Activated CD4-positive, alpha-beta T cell treated with anti-CD3 and anti-CD28 coated beads, Interleukin-2, amount 10 ng/mL, durations not matched to agents 24 days and 14 days (primary cell): ENCODE data around the gene METTL13. TPM values are rescaled to one million over a fixed set of nuclear protein-coding genes. Genes with fewer than 3 reads are reported as not detected.

Experiments used
- DNase-seq: peaks from one replicate; pipeline ENCODE4 v3.0.0; 2022
- H3K27ac Mint-ChIP-seq: one replicate; pipeline ENCODE4 v1.8.0; 2022; ENCODE audit warnings: mild to moderate bottlenecking, mixed read lengths
- H3K27me3 Mint-ChIP-seq: one replicate; pipeline ENCODE4 v1.8.0; 2022; ENCODE audit warnings: mixed read lengths
- H3K36me3 Mint-ChIP-seq: one replicate; pipeline ENCODE4 v1.8.0; 2022; ENCODE audit warnings: low read depth, mild to moderate bottlenecking, mixed read lengths
- H3K4me1 Mint-ChIP-seq: one replicate; pipeline ENCODE4 v1.8.0; 2021; ENCODE audit warnings: mixed read lengths
- H3K4me3 Mint-ChIP-seq: one replicate; pipeline ENCODE4 v1.8.0; 2022; ENCODE audit warnings: mild to moderate bottlenecking, moderate library complexity, mixed read lengths
- H3K9me3 Mint-ChIP-seq: one replicate; pipeline ENCODE4 v1.8.0; 2021; ENCODE audit warnings: mixed read lengths
- intact Hi-C: fragments of 100-400 bp; cut with micrococcal nuclease; formaldehyde crosslinking; loops from one replicate; pipeline ENCODE4 v1.15.1; 2023
- total RNA-seq: library from RNA; stranded (reverse); gene quantifications from 2 replicates; pipeline ENCODE4 v1.2.3, GENCODE V29; 2022

The METTL13 gene
- total RNA-seq, 1 donor from 2014 or later = 56.1 TPM

GRCh38 chr1:171751221-171751620, 30.2 kb upstream of the METTL13 start:
- Mint-ChIP-seq H3K4me3 (peak overlapping the region; percentile 3), H3K9me3 (no peaks in the 10 kb centered on the region), H3K4me1 (peaks cover 7% of the 10 kb centered on the region), H3K27ac (peak overlapping the region; percentile 80), H3K27me3 (no peaks in the 10 kb centered on the region), H3K36me3 (no peaks in the 10 kb centered on the region)
- intact Hi-C loops = no loop called here
- DNase-seq = peak; percentile 61

DNA sequence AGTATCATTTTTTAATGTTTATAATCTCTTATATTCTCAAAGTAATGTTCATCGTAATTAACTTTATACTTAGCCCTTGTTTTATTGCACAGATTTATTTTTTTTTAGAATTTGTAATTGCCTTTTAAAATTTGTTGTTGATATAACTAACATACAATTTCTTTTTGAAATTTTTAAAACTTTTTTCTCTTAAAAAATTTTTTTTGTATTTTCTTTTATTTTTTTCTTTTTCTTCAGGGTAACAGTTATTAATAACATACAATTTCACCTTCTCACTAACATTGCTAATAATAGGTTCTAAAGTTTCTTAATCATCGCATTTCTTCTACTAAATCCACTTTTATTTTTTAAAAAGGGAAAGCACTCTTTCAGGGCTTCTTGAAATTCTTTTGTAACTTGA, 28.3 kb upstream of the METTL13 start:
- Mint-ChIP-seq H3K4me3 (no peak overlapping the region), H3K4me1 (peaks cover 7% of the 10 kb centered on the region), H3K9me3 (no peaks in the 10 kb centered on the region), H3K27ac (no peak overlapping the region), H3K36me3 (no peaks in the 10 kb centered on the region), H3K27me3 (peaks cover 3% of the 10 kb centered on the region)
- no peak for DNase-seq
- intact Hi-C loops = no loop called here

- DNase-seq = peak; percentile 44
- Mint-ChIP-seq H3K27me3 (peaks cover 4% of the 10 kb centered on the region), H3K4me3 (no peak overlapping the region), H3K36me3 (no peaks in the 10 kb centered on the region), H3K4me1 (peaks cover 7% of the 10 kb centered on the region), H3K9me3 (no peaks in the 10 kb centered on the region), H3K27ac (no peak overlapping the region)
- intact Hi-C loops = no loop called here
Observed at GRCh38 chr1:171753685-171754352, 27.6 kb upstream of the METTL13 start.

DNA sequence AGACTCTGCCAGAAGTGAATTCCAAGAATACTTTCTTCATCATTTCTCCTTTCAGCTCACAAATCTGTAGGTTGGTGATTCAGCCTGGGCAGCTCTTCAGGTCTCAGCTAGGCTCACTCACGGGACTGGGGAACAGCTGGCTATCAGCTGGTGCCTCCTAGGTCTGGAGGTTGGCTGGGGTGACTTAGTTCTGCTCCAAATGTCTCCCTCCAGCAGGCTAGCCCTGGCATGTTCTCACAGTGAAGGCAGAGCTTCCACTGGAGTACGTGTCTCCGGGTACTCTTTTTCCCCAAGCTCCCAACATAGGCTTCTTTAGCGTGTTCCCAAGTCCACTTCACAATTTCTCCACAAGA, 27.1 kb upstream of the METTL13 start:
- Mint-ChIP-seq H3K36me3 (no peaks in the 10 kb centered on the region), H3K4me1 (peaks cover 7% of the 10 kb centered on the region), H3K27ac (no peak overlapping the region), H3K27me3 (peaks cover 4% of the 10 kb centered on the region), H3K9me3 (no peaks in the 10 kb centered on the region), H3K4me3 (no peak overlapping the region)
- DNase-seq = peak; percentile 51
- intact Hi-C loops = no loop called here

GRCh38 chr1:171754971-171755370, 26.5 kb upstream of the METTL13 start:
- peaks cover 7% of the 10 kb centered on the region for H3K4me1 Mint-ChIP-seq
- intact Hi-C loops = no loop called here
- no peak overlapping the region for H3K4me3 Mint-ChIP-seq
- H3K27ac Mint-ChIP-seq = no peak overlapping the region
- no peak for DNase-seq
- H3K27me3 Mint-ChIP-seq = peaks cover 4% of the 10 kb centered on the region
- H3K36me3 Mint-ChIP-seq = no peaks in the 10 kb centered on the region
- no peaks in the 10 kb centered on the region for H3K9me3 Mint-ChIP-seq

GRCh38 chr1:171756856-171757255, 24.6 kb upstream of the METTL13 start:
- H3K4me3 Mint-ChIP-seq = no peak overlapping the region

GRCh38 chr1:171758011-171758410, 23.4 kb upstream of the METTL13 start:
- Mint-ChIP-seq H3K9me3 (no peaks in the 10 kb centered on the region), H3K4me1 (peaks cover 3% of the 10 kb centered on the region), H3K36me3 (no peaks in the 10 kb centered on the region), H3K27ac (no peak overlapping the region), H3K4me3 (no peak overlapping the region), H3K27me3 (peaks cover 7% of the 10 kb centered on the region)
- intact Hi-C loops = no loop called here
- no peak for DNase-seq

More at GRCh38 chr1:171756856-171757255, 24.6 kb upstream of the METTL13 start:
- H3K27ac Mint-ChIP-seq = no peak overlapping the region
- H3K9me3 Mint-ChIP-seq = no peaks in the 10 kb centered on the region
- no peaks in the 10 kb centered on the region for H3K36me3 Mint-ChIP-seq
- intact Hi-C loops = no loop called here
- H3K27me3 Mint-ChIP-seq = peaks cover 4% of the 10 kb centered on the region
- no peak for DNase-seq
- peaks cover 3% of the 10 kb centered on the region for H3K4me1 Mint-ChIP-seq

DNA sequence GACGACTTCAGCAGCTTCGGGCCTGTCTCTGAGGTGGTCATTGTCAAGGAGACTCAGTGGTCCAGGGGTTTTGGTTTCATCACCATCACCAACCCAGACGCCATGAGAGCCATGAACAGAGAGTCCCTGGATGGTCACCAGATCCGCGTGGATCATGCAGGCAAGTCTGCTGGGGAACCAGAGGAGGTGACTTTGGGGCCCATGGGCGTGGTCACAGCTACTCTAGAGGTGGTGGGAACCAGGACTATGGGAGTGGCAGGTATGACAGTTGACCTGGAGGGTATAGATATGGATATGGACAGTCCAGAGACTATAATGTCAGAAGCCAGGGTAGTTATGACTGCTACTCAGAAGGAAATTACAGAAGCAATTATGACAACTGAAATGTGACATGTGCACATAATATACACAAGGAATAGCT, 19.3 kb upstream of the METTL13 start:
- no peak for DNase-seq

GRCh38 chr1:171763764-171764163, 17.7 kb upstream of the METTL13 start:
- no peaks in the 10 kb centered on the region for H3K4me1 Mint-ChIP-seq
- DNase-seq = no peak
- no peaks in the 10 kb centered on the region for H3K9me3 Mint-ChIP-seq
- no peaks in the 10 kb centered on the region for H3K36me3 Mint-ChIP-seq
- H3K27ac Mint-ChIP-seq = no peak overlapping the region
- no peak overlapping the region for H3K4me3 Mint-ChIP-seq
- peaks cover 29% of the 10 kb centered on the region for H3K27me3 Mint-ChIP-seq
- intact Hi-C loops = no loop called here

More for the DNA sequence above, 19.3 kb upstream of the METTL13 start:
- H3K9me3 Mint-ChIP-seq = no peaks in the 10 kb centered on the region
- H3K4me1 Mint-ChIP-seq = no peaks in the 10 kb centered on the region
- no peak overlapping the region for H3K4me3 Mint-ChIP-seq
- no peak overlapping the region for H3K27ac Mint-ChIP-seq
- H3K27me3 Mint-ChIP-seq = peaks cover 31% of the 10 kb centered on the region
- H3K36me3 Mint-ChIP-seq = no peaks in the 10 kb centered on the region
- intact Hi-C loops = no loop called here

DNA sequence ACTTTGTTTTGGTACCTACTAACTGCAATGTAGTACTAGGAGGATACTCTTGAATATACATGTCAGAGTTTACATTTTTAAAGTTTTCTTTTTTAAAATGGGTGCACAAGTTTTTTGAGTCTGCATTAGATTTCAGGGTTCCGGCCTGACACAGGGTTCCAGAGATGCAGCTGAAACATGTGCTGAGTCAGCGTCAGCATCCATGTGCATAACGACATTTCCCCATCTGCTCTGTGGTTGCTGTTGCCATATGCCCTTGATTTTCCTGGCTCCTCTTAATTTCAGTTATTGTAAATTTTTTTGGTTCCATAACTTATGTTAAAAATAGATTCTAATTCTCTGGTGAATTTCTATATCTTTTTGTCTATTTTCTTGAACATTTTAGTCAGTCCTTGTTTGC, 12.3 kb upstream of the METTL13 start:
- Mint-ChIP-seq H3K4me1 (no peaks in the 10 kb centered on the region), H3K27me3 (peaks cover 25% of the 10 kb centered on the region), H3K9me3 (no peaks in the 10 kb centered on the region), H3K4me3 (no peak overlapping the region), H3K27ac (no peak overlapping the region), H3K36me3 (no peaks in the 10 kb centered on the region)
- intact Hi-C loops = no loop called here
- DNase-seq = no peak

GRCh38 chr1:171769754-171770153, 11.7 kb upstream of the METTL13 start:
- Mint-ChIP-seq H3K4me3 (no peak overlapping the region), H3K4me1 (no peaks in the 10 kb centered on the region), H3K27me3 (peaks cover 24% of the 10 kb centered on the region), H3K27ac (no peak overlapping the region), H3K9me3 (no peaks in the 10 kb centered on the region), H3K36me3 (no peaks in the 10 kb centered on the region)
- intact Hi-C loops = no loop called here
- DNase-seq = no peak

GRCh38 chr1:171772312-171772711, 9.1 kb upstream of the METTL13 start:
- DNase-seq = no peak
- Mint-ChIP-seq H3K27ac (no peak overlapping the region), H3K9me3 (no peaks in the 10 kb centered on the region), H3K27me3 (peaks cover 25% of the 10 kb centered on the region), H3K4me1 (peaks cover under 1% of the 10 kb centered on the region), H3K36me3 (no peaks in the 10 kb centered on the region), H3K4me3 (no peak overlapping the region)
- intact Hi-C loops = no loop called here

DNA sequence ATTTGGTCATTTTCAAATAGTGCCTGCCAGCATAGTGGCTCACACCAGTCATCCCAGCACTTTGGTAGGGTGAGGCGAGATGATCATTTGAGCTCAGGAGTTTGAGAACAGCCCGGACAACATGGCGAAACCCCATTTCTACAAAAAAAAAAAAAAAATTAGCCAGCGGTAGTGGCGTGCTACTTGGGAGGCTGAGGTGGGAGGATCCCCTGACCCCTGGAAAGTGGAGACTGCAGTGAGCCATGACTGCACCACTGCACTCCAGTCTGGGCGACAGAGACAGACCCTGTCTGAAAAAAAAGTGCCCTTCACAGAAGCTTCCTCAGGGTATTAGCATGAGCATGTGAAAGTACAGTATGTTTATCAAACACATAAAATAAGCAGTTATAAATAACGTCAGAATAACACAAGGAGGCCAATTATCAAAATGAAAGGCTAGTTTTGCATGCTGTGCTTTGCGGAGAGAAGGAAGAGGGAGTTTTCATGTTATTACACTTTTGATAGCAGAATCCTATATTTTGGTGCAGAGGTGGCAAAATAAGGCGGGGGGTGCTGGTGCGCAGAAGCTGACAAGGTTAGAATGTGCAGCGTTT, 781 bp upstream of the METTL13 start:
- H3K4me1 Mint-ChIP-seq = peaks cover 39% of the 10 kb centered on the region
- peak overlapping the region; percentile 98 for H3K4me3 Mint-ChIP-seq
- intact Hi-C loops = loop anchor here (1.0 to 5.0 kb wide), 8 partner anchors 14 to 1888 kb away; partner anchors contain the start of genes DNM3, FMO4, PRRC2C and SCYL3
- peaks cover 3% of the 10 kb centered on the region for H3K27me3 Mint-ChIP-seq
- no peaks in the 10 kb centered on the region for H3K9me3 Mint-ChIP-seq
- H3K27ac Mint-ChIP-seq = peak overlapping the region; percentile 94
- peak; percentile 66 for DNase-seq
- H3K36me3 Mint-ChIP-seq = peaks cover 26% of the 10 kb centered on the region

DNA sequence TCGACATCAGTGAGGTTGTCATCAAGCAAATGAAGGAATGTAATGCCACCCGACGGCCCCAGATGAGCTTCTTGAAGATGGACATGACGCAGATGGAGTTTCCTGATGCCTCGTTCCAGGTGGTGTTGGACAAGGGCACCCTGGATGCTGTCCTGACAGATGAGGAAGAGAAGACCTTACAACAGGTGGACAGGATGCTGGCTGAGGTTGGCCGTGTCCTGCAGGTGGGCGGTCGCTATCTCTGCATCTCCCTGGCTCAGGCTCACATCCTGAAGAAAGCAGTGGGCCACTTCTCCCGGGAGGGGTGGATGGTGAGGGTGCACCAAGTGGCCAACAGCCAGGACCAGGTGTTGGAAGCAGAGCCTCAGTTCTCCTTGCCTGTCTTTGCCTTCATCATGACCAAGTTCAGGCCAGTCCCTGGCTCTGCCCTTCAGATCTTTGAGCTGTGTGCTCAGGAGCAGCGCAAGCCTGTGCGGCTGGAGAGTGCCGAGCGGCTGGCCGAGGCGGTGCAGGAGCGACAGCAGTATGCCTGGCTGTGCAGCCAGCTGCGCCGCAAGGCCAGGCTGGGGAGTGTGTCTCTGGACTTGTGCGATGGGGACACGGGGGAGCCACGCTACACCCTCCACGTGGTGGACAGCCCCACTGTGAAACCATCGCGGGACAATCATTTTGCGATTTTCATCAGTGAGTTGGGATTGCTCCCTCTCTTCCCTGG, 2.5 kb downstream of the METTL13 start:
- intact Hi-C loops = loop anchor here (5.0 kb wide), 2 partner anchors 137 to 472 kb away; partner anchors contain the start of gene FMO4
- Mint-ChIP-seq H3K4me3 (peak overlapping the region; percentile 98), H3K27ac (peak overlapping the region; percentile 87), H3K36me3 (peaks cover 56% of the 10 kb centered on the region), H3K9me3 (no peaks in the 10 kb centered on the region), H3K4me1 (peaks cover 53% of the 10 kb centered on the region), H3K27me3 (no peaks in the 10 kb centered on the region)
- DNase-seq = no peak
